HCT116 (cell line): ENCODE measurements around the gene WSCD2. TPM values are rescaled to one million over a fixed set of nuclear protein-coding genes. Genes with fewer than 3 reads are reported as not detected.

Experiments used
- ATAC-seq: fragments of 200-7000 bp; cut with Tn5 transposase; 2 replicates; pipeline ENCODE4 v1.9.1; 2020; ENCODE audit warnings: mild to moderate bottlenecking, moderate library complexity
- BruUV-seq: library from RNA; stranded (reverse); fragments of 400-500 nt; replicated peaks from 2 replicates; lab custom pipeline; 2021; lab: Mats Ljungman, UMichigan
- CTCF ChIA-PET: fragments of 300-600 bp; sonication (Branson Sonifier 250); formaldehyde crosslinking; loops from one replicate; lab custom pipeline; 2021; ENCODE audit warnings: antibody characterized with exemption; lab: Charles Lee
- POLR2A ChIA-PET: fragments of 300-600, 350-600 bp; sonication (Branson Sonifier 250); formaldehyde crosslinking; loops from one replicate; lab custom pipeline; 2021; ENCODE audit warnings: antibody characterized with exemption; lab: Charles Lee
- RAD21 ChIA-PET, 2 experiments: fragments of 300-600 bp; sonication (Branson Sonifier 250); formaldehyde crosslinking; loops; one replicate each; lab custom pipeline; 2023; ENCODE audit warnings: low total read pairs in 2 of 2; ENCODE audit not compliant: uncharacterized antibody in 2 of 2, unreplicated experiment in 2 of 2, low non-redundant PET in 1 of 2; lab: Charles Lee
- DNase-seq: peaks from one replicate; pipeline ENCODE4 v3.0.0-alpha.2; 2010; ENCODE audit warnings: low read depth, low spot score
- H2AFZ ChIP-seq: fragments of 200-600 bp; shearing (Covaris generic), sonication (generic); 2 replicates; pipeline ENCODE4 v1.6.1; 2017; ENCODE audit warnings: low read depth, mixed run types, mixed read lengths, antibody characterized with exemption, low read length; ENCODE audit not compliant: poor library complexity, severe bottlenecking
- H3K27ac ChIP-seq: 2 replicates; pipeline ENCODE4 v1.5.1; 2012; ENCODE audit warnings: low read depth, low read length
- H3K27me3 ChIP-seq: fragments of 200-600 bp; sonication (generic); 2 replicates; pipeline ENCODE4 v1.6.1; 2016; ENCODE audit warnings: mixed run types, low read length, mixed read lengths; ENCODE audit not compliant: insufficient read depth
- H3K36me3 ChIP-seq, 2 experiments: fragments of 200-500 bp in 1 of 2; fragments of 200-600 bp in 1 of 2; sonication (Bioruptor generic) in 1 of 2; sonication (generic) in 1 of 2; 2 replicates each; pipeline versions ENCODE4 v1.5.1 to v1.6.1; 2014 to 2016; ENCODE audit warnings: low read length in 2 of 2, inconsistent platforms in 1 of 2, mixed read lengths in 1 of 2, mixed run types in 1 of 2; ENCODE audit not compliant: insufficient read depth in 2 of 2, control insufficient read depth in 1 of 2
- H3K4me1 ChIP-seq, 2 experiments: fragments of 200-600 bp in 1 of 2; sonication (generic) in 1 of 2; 2 replicates each; pipeline versions ENCODE4 v1.5.1 to v1.6.1; 2012 to 2017; ENCODE audit warnings: low read length in 2 of 2, inconsistent platforms in 1 of 2, mild to moderate bottlenecking in 1 of 2, mixed read lengths in 1 of 2, mixed run types in 1 of 2, moderate library complexity in 1 of 2; ENCODE audit not compliant: insufficient read depth in 2 of 2, control insufficient read depth in 1 of 2
- H3K4me2 ChIP-seq: fragments of 200-600 bp; sonication (generic); 2 replicates; pipeline ENCODE4 v1.6.1; 2017; ENCODE audit warnings: mixed run types, low read length, mixed read lengths
- H3K4me3 ChIP-seq, 2 experiments: fragments of 200-600 bp in 1 of 2; sonication (generic) in 1 of 2; replicated peaks in 1 of 2; 2 replicates each; pipeline ENCODE4 v1.5.1; 2011 to 2016; ENCODE audit warnings: low read length in 2 of 2, control low read depth in 1 of 2, low read depth in 1 of 2, mild to moderate bottlenecking in 1 of 2, mixed read lengths in 1 of 2, mixed run types in 1 of 2
- H3K79me2 ChIP-seq: fragments of 200-600 bp; sonication (generic); 2 replicates; pipeline ENCODE4 v1.6.1; 2017; ENCODE audit warnings: mild to moderate bottlenecking, mixed run types, low read length, moderate library complexity, mixed read lengths; ENCODE audit not compliant: insufficient read depth
- H3K9ac ChIP-seq: fragments of 200-600 bp; sonication (generic); 2 replicates; pipeline ENCODE4 v1.6.1; 2016; ENCODE audit warnings: low read length, mixed read lengths
- H3K9me2 ChIP-seq: fragments of 200-600 bp; sonication (generic), shearing (Covaris generic); 2 replicates; pipeline ENCODE4 v1.6.1; 2017; ENCODE audit warnings: mixed run types, mild to moderate bottlenecking, moderate library complexity; ENCODE audit not compliant: insufficient read depth
- H3K9me3 ChIP-seq, 2 experiments: fragments of 200-500 bp in 1 of 2; fragments of 200-600 bp in 1 of 2; sonication (Bioruptor generic) in 1 of 2; sonication (generic) in 1 of 2; 2 replicates each; pipeline ENCODE4 v1.6.1; 2014 to 2017; ENCODE audit warnings: low read length in 2 of 2, mixed read lengths in 2 of 2, inconsistent platforms in 1 of 2, low read depth in 1 of 2, mild to moderate bottlenecking in 1 of 2, mixed run types in 1 of 2, moderate library complexity in 1 of 2; ENCODE audit not compliant: control insufficient read depth in 1 of 2, insufficient read depth in 1 of 2
- H4K20me1 ChIP-seq: fragments of 200-600 bp; sonication (generic), shearing (Covaris generic); 2 replicates; pipeline ENCODE4 v1.6.1; 2017; ENCODE audit warnings: mixed run types, mild to moderate bottlenecking, moderate library complexity; ENCODE audit not compliant: insufficient read depth
- EZH2 ChIP-seq: fragments of 200-600 bp; sonication (generic); IDR thresholded peaks from 2 replicates; pipeline ENCODE4 v1.6.1; 2017; ENCODE audit warnings: antibody characterized with exemption, mixed run types
- EZH2phosphoT487 ChIP-seq: fragments of 200-600 bp; IDR thresholded peaks from 2 replicates; pipeline ENCODE4 v1.6.1; 2018; ENCODE audit warnings: antibody characterized with exemption, borderline replicate concordance
- POLR2A ChIP-seq: IDR thresholded peaks from 2 replicates; pipeline ENCODE4 v1.7.0; 2011; ENCODE audit warnings: borderline replicate concordance; ENCODE audit not compliant: insufficient read depth, insufficient read length; ENCODE audit errors: extremely low read depth
- POLR2AphosphoS5 ChIP-seq: IDR thresholded peaks from 2 replicates; pipeline ENCODE4 v1.6.1; 2011; ENCODE audit warnings: mild to moderate bottlenecking, low read depth, low read length, moderate library complexity
- SP1 ChIP-seq: IDR thresholded peaks from 2 replicates; pipeline ENCODE4 v1.6.1; 2012; ENCODE audit warnings: low read depth
- TCF7L2 ChIP-seq: IDR thresholded peaks from 2 replicates; pipeline ENCODE4 v1.7.0; 2011; ENCODE audit warnings: borderline replicate concordance, inconsistent platforms; ENCODE audit not compliant: insufficient read depth, insufficient read length; ENCODE audit errors: extremely low read depth
- intact Hi-C: fragments of 100-400 bp; cut with micrococcal nuclease; formaldehyde crosslinking; loops from 2 replicates; pipeline ENCODE4 v1.10.0; 2022
- total RNA-seq: library from RNA; stranded (reverse); gene quantifications from one replicate; pipeline ENCODE4 v1.2.1, GENCODE V29; 2021; ENCODE audit not compliant: unreplicated experiment
- TF ChIP-seq, protein P1 (sequence below): IDR thresholded peaks from 2 replicates; pipeline ENCODE4 v1.6.1; 2012
- TF ChIP-seq, protein P2 (sequence below): IDR thresholded peaks from 2 replicates; pipeline ENCODE4 v1.6.1; 2012
- TF ChIP-seq, protein P3 (sequence below), 3 experiments: fragments of 200-600 bp in 1 of 3; sonication (generic) in 1 of 3; IDR thresholded peaks in 2 of 3; conservative IDR thresholded peaks in 1 of 3; 2 replicates each; pipeline ENCODE4 v1.5.1; 2012 to 2017; ENCODE audit warnings: low read depth in 2 of 3, low read length in 2 of 3, antibody characterized with exemption in 1 of 3, borderline replicate concordance in 1 of 3, control low read depth in 1 of 3, mild to moderate bottlenecking in 1 of 3, mixed read lengths in 1 of 3, mixed run types in 1 of 3, moderate library complexity in 1 of 3; ENCODE audit not compliant: insufficient read depth in 1 of 3
- TF ChIP-seq, protein P4 (sequence below): IDR thresholded peaks from 2 replicates; pipeline ENCODE4 v1.6.1; 2011; ENCODE audit warnings: mild to moderate bottlenecking, low read length, moderate library complexity; ENCODE audit not compliant: insufficient replicate concordance; ENCODE audit errors: extremely low read depth
- TF ChIP-seq, protein P5 (sequence below): IDR thresholded peaks from 2 replicates; pipeline ENCODE4 v1.6.1; 2012; ENCODE audit warnings: low read depth

The WSCD2 gene
- total RNA-seq, 1 experiment from 2014 or later = 0.05 TPM

DNA sequence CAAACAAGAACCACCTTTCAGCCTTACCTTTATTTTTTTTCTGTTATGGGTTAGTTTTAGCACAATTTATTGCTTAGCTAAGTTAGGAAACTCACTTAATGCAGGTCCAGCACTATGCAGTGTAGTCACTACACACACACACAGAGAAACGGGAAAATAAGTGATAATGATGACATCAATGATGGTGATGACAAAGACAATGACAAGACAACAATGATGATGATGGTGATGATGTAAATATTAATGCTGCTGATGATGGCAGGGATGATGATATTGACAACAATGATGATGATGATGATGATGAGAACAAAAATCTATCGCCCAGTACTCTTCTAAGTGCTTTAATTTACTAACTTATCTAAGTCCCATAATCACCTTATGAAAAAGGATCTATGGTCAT lies 41.1 kb downstream of the WSCD2 start:
- no peaks in the 10 kb centered on the region for H3K9me3 ChIP-seq
- H3K9ac ChIP-seq = no peak overlapping the region
- no peak for ATAC-seq
- H3K36me3 ChIP-seq = no peaks in the 10 kb centered on the region
- H3K9me2 ChIP-seq = no peaks in the 10 kb centered on the region
- no peaks in the 10 kb centered on the region for H4K20me1 ChIP-seq
- H3K79me2 ChIP-seq = no peaks in the 10 kb centered on the region
- H3K4me2 ChIP-seq = no peak overlapping the region
- intact Hi-C loops = no loop called here
- H3K4me3 ChIP-seq = no peak overlapping the region
- ChIA-PET RAD21 (no interaction called here), CTCF (no interaction called here), POLR2A (no interaction called here)
- no peak for TF ChIP-seq EZH2phosphoT487
- TF ChIP-seq EZH2 = no peak
- TF ChIP-seq, protein P1, sequence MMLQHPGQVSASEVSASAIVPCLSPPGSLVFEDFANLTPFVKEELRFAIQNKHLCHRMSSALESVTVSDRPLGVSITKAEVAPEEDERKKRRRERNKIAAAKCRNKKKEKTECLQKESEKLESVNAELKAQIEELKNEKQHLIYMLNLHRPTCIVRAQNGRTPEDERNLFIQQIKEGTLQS = no peak
- TF ChIP-seq POLR2A = no peak
- TF ChIP-seq, protein P2, sequence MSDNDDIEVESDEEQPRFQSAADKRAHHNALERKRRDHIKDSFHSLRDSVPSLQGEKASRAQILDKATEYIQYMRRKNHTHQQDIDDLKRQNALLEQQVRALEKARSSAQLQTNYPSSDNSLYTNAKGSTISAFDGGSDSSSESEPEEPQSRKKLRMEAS = no peak
- H3K4me1 ChIP-seq = no peaks in the 10 kb centered on the region
- H3K27ac ChIP-seq = no peak overlapping the region
- H3K27me3 ChIP-seq = peaks cover 55% of the 10 kb centered on the region
- BruUV-seq = no TSS peak
- no peak overlapping the region for H2AFZ ChIP-seq
- DNase-seq = no peak

DNA sequence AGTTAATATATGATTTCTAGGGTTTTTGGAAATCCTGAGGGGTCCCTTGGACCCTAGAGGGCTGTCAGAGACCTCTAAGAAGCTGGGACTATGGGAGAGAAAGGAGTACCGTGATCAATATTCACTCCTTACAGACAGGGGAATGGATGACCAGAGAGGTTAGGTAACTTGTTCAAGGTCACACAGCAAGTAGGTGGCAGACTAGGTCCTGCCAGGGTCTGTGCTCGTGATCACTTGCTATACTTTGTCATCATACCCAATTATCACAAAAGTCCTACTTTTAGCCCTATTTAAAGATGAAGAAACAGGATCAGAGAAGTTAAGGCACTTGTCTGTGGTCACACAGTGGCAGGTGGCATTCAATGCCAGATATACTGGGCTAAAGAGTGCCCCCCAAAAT lies 42.9 kb downstream of the WSCD2 start:
- no peak overlapping the region for H3K9ac ChIP-seq
- DNase-seq (no peak), ATAC-seq (no peak)
- H3K4me3 ChIP-seq = no peak overlapping the region
- no peak overlapping the region for H3K4me2 ChIP-seq
- no peaks in the 10 kb centered on the region for H3K9me2 ChIP-seq
- intact Hi-C loops = no loop called here
- H3K36me3 ChIP-seq = no peaks in the 10 kb centered on the region
- ChIA-PET RAD21 (no interaction called here), CTCF (interaction anchor here (1.5 kb wide), 1 partner anchor 10 kb away, joined by 3 read pairs; no protein-coding TSS in a partner anchor), POLR2A (no interaction called here)
- BruUV-seq = no TSS peak
- H2AFZ ChIP-seq = no peak overlapping the region
- peaks cover 43% of the 10 kb centered on the region for H3K27me3 ChIP-seq
- H3K27ac ChIP-seq = no peak overlapping the region
- H3K79me2 ChIP-seq = no peaks in the 10 kb centered on the region
- H3K4me1 ChIP-seq = no peaks in the 10 kb centered on the region
- no peaks in the 10 kb centered on the region for H4K20me1 ChIP-seq
- no peaks in the 10 kb centered on the region for H3K9me3 ChIP-seq
- TF ChIP-seq, protein P3, sequence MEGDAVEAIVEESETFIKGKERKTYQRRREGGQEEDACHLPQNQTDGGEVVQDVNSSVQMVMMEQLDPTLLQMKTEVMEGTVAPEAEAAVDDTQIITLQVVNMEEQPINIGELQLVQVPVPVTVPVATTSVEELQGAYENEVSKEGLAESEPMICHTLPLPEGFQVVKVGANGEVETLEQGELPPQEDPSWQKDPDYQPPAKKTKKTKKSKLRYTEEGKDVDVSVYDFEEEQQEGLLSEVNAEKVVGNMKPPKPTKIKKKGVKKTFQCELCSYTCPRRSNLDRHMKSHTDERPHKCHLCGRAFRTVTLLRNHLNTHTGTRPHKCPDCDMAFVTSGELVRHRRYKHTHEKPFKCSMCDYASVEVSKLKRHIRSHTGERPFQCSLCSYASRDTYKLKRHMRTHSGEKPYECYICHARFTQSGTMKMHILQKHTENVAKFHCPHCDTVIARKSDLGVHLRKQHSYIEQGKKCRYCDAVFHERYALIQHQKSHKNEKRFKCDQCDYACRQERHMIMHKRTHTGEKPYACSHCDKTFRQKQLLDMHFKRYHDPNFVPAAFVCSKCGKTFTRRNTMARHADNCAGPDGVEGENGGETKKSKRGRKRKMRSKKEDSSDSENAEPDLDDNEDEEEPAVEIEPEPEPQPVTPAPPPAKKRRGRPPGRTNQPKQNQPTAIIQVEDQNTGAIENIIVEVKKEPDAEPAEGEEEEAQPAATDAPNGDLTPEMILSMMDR (IDR thresholded peaks at IDR 0.05 in 2 of 3, conservative IDR thresholded peaks at IDR 0.05 in 1 of 3; ENCODE audit: borderline replicate concordance in 1 of 3, insufficient read depth in 1 of 3, low read depth in 2 of 3, low read length in 2 of 3) = no peak
- TF ChIP-seq EZH2 (no peak), TCF7L2 (no peak), SP1 (no peak), POLR2AphosphoS5 (no peak), POLR2A (no peak)
- TF ChIP-seq, protein P4, sequence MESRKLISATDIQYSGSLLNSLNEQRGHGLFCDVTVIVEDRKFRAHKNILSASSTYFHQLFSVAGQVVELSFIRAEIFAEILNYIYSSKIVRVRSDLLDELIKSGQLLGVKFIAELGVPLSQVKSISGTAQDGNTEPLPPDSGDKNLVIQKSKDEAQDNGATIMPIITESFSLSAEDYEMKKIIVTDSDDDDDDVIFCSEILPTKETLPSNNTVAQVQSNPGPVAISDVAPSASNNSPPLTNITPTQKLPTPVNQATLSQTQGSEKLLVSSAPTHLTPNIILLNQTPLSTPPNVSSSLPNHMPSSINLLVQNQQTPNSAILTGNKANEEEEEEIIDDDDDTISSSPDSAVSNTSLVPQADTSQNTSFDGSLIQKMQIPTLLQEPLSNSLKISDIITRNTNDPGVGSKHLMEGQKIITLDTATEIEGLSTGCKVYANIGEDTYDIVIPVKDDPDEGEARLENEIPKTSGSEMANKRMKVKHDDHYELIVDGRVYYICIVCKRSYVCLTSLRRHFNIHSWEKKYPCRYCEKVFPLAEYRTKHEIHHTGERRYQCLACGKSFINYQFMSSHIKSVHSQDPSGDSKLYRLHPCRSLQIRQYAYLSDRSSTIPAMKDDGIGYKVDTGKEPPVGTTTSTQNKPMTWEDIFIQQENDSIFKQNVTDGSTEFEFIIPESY = no peak
- TF ChIP-seq, protein P5, sequence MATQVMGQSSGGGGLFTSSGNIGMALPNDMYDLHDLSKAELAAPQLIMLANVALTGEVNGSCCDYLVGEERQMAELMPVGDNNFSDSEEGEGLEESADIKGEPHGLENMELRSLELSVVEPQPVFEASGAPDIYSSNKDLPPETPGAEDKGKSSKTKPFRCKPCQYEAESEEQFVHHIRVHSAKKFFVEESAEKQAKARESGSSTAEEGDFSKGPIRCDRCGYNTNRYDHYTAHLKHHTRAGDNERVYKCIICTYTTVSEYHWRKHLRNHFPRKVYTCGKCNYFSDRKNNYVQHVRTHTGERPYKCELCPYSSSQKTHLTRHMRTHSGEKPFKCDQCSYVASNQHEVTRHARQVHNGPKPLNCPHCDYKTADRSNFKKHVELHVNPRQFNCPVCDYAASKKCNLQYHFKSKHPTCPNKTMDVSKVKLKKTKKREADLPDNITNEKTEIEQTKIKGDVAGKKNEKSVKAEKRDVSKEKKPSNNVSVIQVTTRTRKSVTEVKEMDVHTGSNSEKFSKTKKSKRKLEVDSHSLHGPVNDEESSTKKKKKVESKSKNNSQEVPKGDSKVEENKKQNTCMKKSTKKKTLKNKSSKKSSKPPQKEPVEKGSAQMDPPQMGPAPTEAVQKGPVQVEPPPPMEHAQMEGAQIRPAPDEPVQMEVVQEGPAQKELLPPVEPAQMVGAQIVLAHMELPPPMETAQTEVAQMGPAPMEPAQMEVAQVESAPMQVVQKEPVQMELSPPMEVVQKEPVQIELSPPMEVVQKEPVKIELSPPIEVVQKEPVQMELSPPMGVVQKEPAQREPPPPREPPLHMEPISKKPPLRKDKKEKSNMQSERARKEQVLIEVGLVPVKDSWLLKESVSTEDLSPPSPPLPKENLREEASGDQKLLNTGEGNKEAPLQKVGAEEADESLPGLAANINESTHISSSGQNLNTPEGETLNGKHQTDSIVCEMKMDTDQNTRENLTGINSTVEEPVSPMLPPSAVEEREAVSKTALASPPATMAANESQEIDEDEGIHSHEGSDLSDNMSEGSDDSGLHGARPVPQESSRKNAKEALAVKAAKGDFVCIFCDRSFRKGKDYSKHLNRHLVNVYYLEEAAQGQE = no peak
